Suppressor macrophage treated with lipopolysaccharide for 1 hour (primary cell): ENCODE measurements around the gene IL1R1.
A peak's percentile ranks its signal among the peaks of the same experiment; 100 is the strongest.
"Not testable (repeated sequence)": the region's sequence is repeated elsewhere in the genome, so short reads cannot be mapped to it uniquely, and the experiment has no call there.

Experiments used
- DNase-seq, 3 donors: peaks; one replicate each; pipeline ENCODE4 v3.0.0-alpha.2; 2020 to 2022

IL1R1 gene

GRCh38 chr2:102112271-102112670 is 30.3 kb upstream of the IL1R1 start:
- no peak for DNase-seq

- DNase-seq: no peak
Observed at GRCh38 chr2:102112692-102113665, 29.6 kb upstream of the IL1R1 start.

DNA sequence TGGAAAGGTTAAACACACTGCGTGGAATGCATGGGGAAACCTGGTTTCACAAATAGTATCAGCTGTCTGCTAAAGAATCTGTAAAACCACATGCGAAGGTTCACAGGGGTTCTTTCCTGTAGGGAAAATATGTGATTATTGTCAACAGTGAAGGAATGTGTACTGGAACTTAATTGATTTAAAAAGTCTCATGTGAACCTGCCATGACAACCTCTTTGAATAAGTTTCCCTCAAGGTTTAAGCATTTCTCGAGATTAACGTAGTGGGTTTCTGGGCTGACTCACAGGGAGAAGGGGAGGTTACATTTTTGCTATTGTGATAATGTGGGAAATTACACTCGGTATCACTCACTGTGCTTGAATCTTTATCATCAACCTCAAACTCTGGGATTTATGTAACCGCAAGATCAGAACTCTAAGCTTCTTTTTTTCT is 28.2 kb upstream of the IL1R1 start:
- DNase-seq: peak in 2 of 3 donors; percentile 48 to 62

DNA sequence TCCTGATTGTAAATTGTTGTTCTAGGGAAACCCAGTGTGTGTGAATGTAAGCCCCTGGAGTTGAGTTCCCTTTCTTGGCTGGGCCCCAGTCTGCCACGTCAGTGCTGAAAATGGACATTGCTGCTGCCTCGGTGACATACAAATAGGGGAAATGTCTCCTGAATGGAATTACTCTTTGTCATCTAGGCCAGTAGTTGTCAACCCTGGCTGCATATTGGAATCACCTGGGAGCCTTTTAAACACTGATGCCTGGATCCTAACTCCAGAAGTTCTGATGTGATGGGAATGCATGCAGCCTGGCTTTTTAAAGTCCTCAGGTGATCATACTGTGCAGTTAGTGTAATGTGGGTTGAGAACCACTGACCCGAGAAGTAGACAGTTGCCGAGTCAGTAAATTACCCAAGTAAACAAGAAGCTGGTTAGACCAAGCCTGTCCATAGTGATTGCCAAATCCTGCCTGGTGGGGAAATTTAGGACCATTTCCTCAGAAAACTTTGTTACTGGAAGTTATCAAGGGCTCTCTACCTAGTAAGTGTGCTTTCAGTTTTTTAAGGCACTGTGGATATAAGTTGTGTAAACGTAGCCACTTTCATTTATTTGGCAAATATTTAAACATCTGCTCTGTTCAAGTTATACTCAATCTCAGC is 27.6 kb upstream of the IL1R1 start:
- peak; percentile 59 to 75 (median 63) for DNase-seq

DNA sequence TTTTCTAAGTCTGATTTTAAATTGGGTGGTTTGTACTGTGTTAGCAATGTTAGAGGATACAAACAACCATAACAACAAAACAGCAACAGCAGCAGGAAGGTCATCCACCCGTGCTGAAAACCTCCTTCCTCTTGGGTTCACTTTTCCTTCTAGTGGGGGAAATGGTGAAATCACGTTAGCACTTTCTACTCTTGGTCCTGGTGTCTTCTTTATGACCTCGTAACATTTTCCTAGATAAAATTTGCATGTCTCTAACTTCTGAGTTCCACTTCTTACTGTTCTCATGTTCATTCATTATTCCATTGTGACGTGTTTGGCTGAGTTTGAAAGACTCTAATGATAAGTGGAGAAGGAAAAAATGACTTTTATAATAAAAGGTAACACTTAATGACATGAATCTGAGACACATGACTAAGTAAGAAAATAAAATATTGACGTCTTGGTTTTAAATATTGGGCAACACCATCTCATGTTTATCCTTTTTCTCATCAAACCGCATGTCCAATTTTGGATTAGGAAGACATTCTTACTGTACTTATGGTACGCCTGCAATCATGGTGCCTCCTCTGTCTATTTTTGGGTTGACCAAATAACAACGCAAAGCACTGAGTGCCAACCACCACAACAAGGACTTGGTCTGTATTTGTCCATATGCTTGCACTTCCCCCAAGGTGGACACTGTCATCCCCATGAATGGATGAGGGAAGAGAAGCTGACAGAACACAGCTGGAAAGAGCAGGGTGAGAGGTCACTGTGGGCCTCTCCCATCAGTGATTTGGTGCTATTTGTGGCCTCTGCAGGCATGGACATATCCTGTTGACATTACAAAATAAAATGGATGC is 25.7 kb upstream of the IL1R1 start:
- DNase-seq: peak in 1 of 3 donors; percentile 52

GRCh38 chr2:102117472-102117858 is 25.1 kb upstream of the IL1R1 start:
- DNase-seq: no peak

- DNase-seq: no peak
Observed at GRCh38 chr2:102119255-102119654, 23.3 kb upstream of the IL1R1 start.

- no peak for DNase-seq
Observed at GRCh38 chr2:102120261-102120660, 22.3 kb upstream of the IL1R1 start.

- DNase-seq: no peak
Observed at GRCh38 chr2:102120701-102121159, 21.8 kb upstream of the IL1R1 start.

- no peak for DNase-seq
Observed at GRCh38 chr2:102122115-102122514, 20.4 kb upstream of the IL1R1 start.

- DNase-seq: no peak
Observed at GRCh38 chr2:102122909-102123308, 19.6 kb upstream of the IL1R1 start.

GRCh38 chr2:102124421-102124820 is 18.1 kb upstream of the IL1R1 start:
- DNase-seq: not testable (repeated sequence)

- no peak for DNase-seq
Observed at GRCh38 chr2:102126169-102126568, 16.4 kb upstream of the IL1R1 start.

- no peak for DNase-seq
Observed at GRCh38 chr2:102126660-102127059, 15.9 kb upstream of the IL1R1 start.

DNA sequence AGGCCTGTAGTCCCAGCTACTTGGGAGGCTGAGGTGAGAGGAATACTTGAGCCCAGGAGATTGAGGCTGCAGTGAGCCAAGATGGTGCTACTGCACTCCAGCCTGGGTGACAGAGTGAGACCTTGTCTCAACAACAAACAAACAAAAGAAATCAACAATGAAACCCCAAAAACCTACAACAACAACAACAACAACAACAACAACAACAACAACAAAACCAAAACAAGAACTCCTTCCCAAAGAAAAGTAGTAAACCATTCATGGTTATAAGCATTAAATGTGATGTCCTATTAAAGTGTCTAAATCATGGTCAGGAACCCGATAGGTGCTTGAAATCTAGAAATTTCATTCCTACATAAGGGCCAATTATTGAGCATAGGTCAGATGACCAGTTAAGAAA is 13.5 kb upstream of the IL1R1 start:
- no peak for DNase-seq

DNA sequence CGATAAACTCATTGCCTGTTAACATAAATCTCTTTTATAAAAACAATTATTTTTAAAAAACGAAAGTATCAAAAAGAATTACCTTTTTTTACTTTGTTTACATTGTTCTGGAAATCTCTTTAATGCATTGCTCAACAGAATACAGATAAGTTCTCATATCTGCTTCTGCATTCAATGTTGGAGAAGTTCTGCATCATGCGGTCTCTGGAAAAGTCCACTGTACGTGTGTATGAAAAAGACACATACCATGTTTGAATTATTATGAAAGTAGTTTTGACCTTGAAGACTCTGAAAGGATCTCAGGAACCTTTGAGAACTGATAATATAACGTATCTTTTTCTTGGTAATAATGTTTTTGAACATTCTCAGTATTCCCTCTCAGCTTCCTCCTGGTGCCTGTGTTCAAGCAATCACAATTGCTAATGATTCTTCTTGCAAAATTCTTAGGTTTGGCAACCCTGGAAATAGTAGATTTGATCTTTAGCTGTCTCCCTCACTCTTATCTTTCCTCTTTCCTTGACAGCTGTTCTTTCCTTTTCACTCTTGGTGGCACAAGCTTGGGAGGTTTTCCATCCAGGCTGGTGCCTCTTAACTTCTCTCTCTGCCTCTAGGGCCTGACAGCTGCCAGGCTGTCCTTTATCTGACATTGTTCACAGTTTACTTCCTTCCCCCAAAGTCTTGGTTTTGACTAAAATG is 12.4 kb upstream of the IL1R1 start:
- peak; percentile 49 to 75 (median 69) for DNase-seq

DNA sequence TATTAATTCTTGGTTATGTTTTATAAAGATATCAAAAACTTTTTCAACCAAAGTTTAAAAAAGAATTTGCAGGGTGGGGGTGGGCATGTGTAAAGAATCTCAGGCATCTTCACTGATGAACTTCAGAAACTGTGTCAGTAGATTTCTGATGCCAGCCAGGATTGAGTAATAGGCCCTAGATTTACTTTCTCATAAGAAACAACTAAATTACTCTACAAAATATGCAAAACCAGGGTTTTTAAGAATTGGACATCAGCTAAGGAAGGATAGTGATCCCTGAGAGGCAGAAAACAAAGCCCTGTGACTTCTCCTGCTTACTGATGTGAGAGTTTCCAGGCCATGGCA is 11.9 kb upstream of the IL1R1 start:
- DNase-seq: peak in 1 of 3 donors; percentile 40

GRCh38 chr2:102131564-102131963 is 11.0 kb upstream of the IL1R1 start:
- no peak for DNase-seq

DNA sequence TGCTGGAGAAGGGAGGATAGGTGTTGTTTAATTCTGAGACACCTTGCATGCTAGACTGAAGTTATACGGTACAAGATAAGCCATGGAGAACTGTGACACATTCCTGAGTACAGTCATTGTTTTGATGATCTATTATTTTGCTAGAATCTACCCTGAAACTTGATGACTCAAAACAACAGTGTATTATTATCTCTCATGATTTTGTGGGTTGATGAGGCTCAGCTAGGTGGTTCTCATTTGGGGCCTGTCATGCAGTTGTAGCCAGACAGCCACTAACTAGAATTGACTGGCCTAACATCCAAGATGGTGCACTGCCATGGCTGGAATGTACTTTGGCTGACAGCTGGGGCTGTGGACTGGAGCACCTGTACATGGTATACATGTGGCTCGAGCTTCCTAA is 5.4 kb upstream of the IL1R1 start:
- DNase-seq: no peak

DNA sequence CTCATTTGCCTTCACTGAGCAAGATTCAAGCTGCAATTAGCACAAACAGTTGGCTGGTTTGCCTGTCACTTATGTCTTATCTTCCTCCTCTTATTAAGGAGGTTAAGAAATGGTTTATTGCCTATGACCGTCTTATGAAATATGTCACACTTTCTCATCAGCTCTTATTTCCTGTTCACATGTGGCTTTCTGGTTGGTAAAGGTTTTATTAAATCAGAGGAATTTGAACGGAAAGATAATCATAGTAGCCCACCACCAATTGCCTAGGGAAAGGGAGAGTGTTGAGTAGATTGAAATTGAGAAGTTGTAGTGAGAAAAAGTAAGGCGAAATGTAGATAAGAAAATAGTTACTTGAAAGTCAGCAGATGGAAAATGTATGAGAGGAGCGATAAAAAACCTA is 4.2 kb upstream of the IL1R1 start:
- peak in 2 of 3 donors; percentile 46 to 50 for DNase-seq

GRCh38 chr2:102139851-102140250 is 2.7 kb upstream of the IL1R1 start:
- DNase-seq: no peak

GRCh38 chr2:102140377-102140776 is 2.2 kb upstream of the IL1R1 start:
- no peak for DNase-seq
